GM21723 (cell line): ENCODE measurements around the gene ENKD1.
"Not testable (repeated sequence)": the region's sequence is repeated elsewhere in the genome, so short reads cannot be mapped to it uniquely, and the experiment has no call there.

ENCODE experiments used
- ATAC-seq: cut with Tn5 transposase; IDR thresholded peaks from one replicate; pipeline ENCODE4 v1.9.1; 2021; ENCODE audit warnings: mild to moderate bottlenecking, moderate library complexity; ENCODE audit not compliant: unreplicated experiment

The ENKD1 gene

GRCh38 chr16:67666559-67667452, at the start of gene ENKD1, which contains the start of gene C16orf86:
TSS of gene ENKD1 (minus strand) at chr16:67666750. CDS start at chr16:67666442, 308 bp downstream.
TSS of gene C16orf86 (plus strand) at chr16:67666814. CDS start at chr16:67666971, 157 bp downstream.
- peak; percentile 67 for ATAC-seq

GRCh38 chr16:67716097-67716496, 49.5 kb upstream of the ENKD1 start:
- ATAC-seq: no peak

GRCh38 chr16:67714522-67714921, 48.0 kb upstream of the ENKD1 start:
- ATAC-seq: no peak

- ATAC-seq: no peak
These were observed 47.2 kb upstream of the ENKD1 start for GRCh38 chr16:67713647-67714273.

- ATAC-seq: no peak
These were observed 44.1 kb upstream of the ENKD1 start for GRCh38 chr16:67710607-67711006.

- no peak for ATAC-seq
These were observed 42.5 kb upstream of the ENKD1 start for GRCh38 chr16:67709050-67709449.

- ATAC-seq: no peak
These were observed 41.8 kb upstream of the ENKD1 start for GRCh38 chr16:67708368-67708771.

- no peak for ATAC-seq
These were observed 41.2 kb upstream of the ENKD1 start for GRCh38 chr16:67707790-67708189.

GRCh38 chr16:67707210-67707609, 40.7 kb upstream of the ENKD1 start:
- no peak for ATAC-seq

GRCh38 chr16:67704110-67704509, 37.6 kb upstream of the ENKD1 start:
- ATAC-seq: no peak

- no peak for ATAC-seq
These were observed 37.1 kb upstream of the ENKD1 start for GRCh38 chr16:67703626-67704025.

- ATAC-seq: no peak
These were observed 35.6 kb upstream of the ENKD1 start for GRCh38 chr16:67702130-67702529.

GRCh38 chr16:67701420-67701819, 34.9 kb upstream of the ENKD1 start:
- ATAC-seq: no peak

- ATAC-seq: no peak
These were observed 32.7 kb upstream of the ENKD1 start for GRCh38 chr16:67699265-67699664.

- ATAC-seq: no peak
These were observed 31.1 kb upstream of the ENKD1 start for GRCh38 chr16:67697422-67698185.

- ATAC-seq: no peak
These were observed 28.1 kb upstream of the ENKD1 start for GRCh38 chr16:67694611-67695010.

GRCh38 chr16:67693517-67694285, 27.2 kb upstream of the ENKD1 start:
- not testable (repeated sequence) for ATAC-seq

GRCh38 chr16:67685388-67686112, 19.0 kb upstream of the ENKD1 start:
- ATAC-seq: no peak

GRCh38 chr16:67683767-67684166, 17.2 kb upstream of the ENKD1 start:
- ATAC-seq: no peak
